H7 (cell line): ENCODE data around the gene MMP26. TPM values are rescaled to one million over a fixed set of nuclear protein-coding genes. Genes with fewer than 3 reads are reported as not detected.
"Not testable (repeated sequence)": the region's sequence is repeated elsewhere in the genome, so short reads cannot be mapped to it uniquely, and the experiment has no call there.

Experiments used
- DNase-seq: peaks from one replicate; pipeline ENCODE4 v3.0.0; 2012
- H3K27me3 ChIP-seq: 2 replicates; pipeline ENCODE4 v1.6.0; 2011; ENCODE audit warnings: mild to moderate bottlenecking, low read length; ENCODE audit not compliant: control insufficient read depth, insufficient read depth
- H3K36me3 ChIP-seq: replicated peaks from 2 replicates; pipeline ENCODE4 v1.5.1; 2011; ENCODE audit warnings: low read length; ENCODE audit not compliant: control insufficient read depth, insufficient read depth
- H3K4me3 ChIP-seq: 2 replicates; pipeline ENCODE4 v1.5.1; 2011; ENCODE audit warnings: low read depth, mild to moderate bottlenecking, control low read depth, low read length, moderate library complexity; ENCODE audit not compliant: insufficient read depth
- total RNA-seq: library from RNA; depleted of rRNA; stranded (reverse); fragments of >200 nt; shearing (Covaris generic); gene quantifications from 2 replicates; pipeline ENCODE4 v1.2.3, GENCODE V29; 2014; rRNA removed

Gene MMP26
- total RNA-seq, 1 experiment from 2014 or later = not detected

DNA sequence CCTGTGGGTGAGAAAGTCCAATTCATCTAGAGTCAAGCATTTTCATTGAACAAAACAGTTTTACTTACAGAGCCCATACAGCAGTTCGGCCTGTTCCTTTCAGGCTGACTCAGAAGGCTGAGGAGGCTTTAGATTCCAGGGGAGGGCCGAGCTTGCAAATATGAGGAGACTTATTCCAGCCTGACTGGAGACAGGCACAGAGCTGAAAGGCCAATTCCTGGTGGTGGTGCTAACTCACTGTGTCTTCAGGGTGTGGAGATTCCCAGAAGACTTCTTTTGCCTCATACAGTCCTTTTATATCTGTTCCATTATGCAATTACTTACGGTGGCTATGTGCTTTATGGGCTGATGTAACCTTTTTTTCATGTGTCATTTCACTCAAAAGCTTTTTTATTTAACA, 7.0 kb upstream of the MMP26 start, which contains the start of gene OR51E2:
Gene OR51E2 (minus strand): TSS at position 269 of the 400 bp plus-strand sequence. CDS start 15,142 bp downstream, outside the sequence.
- no peaks in the 10 kb centered on the region for H3K27me3 ChIP-seq
- no peak within 1 kb of the TSS for H3K4me3 ChIP-seq
- DNase-seq = peak; percentile 13
- no peaks in the 10 kb centered on the region for H3K36me3 ChIP-seq

DNA sequence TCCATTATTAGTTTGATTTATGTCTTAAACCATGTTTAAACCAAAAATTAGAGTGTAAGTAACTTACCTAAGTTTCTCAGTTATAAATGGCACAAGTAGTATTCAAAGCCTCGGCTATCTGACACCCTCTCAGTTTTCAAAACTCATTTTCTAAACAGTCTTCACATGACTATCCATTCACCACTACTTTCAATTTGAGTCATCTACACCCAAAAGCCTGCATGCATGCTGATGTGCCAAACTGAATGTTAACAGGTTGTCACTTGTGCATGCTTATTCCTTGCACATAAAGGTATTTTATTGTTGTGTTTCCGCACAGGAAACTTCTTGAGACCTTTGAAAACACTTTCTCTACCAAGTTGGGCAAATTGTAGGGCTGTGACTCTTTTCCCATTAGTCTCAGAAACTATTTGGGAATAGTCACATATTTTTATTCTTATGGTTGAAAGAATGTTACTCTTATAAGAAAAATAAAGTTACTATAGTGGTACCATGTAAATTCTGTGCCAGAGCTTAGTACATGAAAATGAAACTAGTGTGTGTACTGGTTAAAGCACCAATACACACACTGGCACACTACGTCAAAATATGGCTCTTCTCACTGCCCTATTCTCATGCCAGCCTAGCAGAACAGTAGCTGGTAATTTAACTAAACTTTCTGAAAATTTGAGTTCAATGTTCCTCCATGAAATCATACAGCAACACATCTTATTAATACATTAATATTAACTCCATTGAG, 4.7 kb upstream of the MMP26 start:
- H3K27me3 ChIP-seq = no peaks in the 10 kb centered on the region
- no peaks in the 10 kb centered on the region for H3K36me3 ChIP-seq
- no peak overlapping the region for H3K4me3 ChIP-seq
- DNase-seq = no peak

DNA sequence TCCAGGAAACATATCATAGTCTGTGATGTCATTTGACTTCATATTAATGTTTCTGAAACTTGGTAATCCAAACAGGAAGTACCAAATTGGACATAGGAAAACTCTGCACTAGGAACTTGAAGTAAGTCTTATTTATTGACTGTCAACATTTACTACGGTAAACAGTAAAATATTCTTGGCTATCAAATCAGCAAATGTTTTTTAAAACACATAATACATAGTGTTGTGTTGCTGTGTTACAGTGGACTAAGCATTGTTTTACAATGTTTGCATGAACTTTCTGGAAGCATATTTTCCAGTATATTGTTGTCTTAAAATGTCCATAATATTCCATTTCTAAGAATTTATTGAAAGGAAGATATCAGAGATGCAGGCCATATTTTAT, 4.2 kb upstream of the MMP26 start:
- Histone ChIP-seq H3K27me3 (no peaks in the 10 kb centered on the region), H3K36me3 (no peaks in the 10 kb centered on the region), H3K4me3 (no peak overlapping the region)
- no peak for DNase-seq

DNA sequence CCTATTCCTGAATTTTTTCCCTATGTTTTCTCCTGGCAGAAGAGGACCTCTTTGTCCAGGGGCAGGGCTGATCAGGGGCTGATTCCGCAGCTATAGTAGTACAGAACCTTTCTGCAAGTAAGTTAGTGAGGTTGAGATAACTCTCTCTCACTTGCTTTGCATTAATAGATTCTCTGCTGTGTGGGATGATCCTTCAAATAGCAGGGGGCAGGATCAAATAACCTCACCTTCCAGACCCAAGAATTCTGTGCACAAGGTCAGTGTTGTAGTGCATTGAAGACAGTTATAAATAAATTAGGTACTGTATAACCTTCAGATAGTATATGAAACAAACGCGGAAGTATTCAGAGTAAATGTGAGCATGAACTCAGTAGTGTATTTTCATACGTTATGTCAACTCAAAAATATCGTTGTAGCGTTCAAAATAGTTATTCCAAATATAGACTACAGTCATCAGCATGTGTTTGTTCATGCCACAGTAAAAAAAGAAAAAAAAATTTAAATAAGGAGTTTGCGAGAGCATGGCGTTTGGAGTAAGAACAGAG, 278 bp downstream of the MMP26 start:
- no peak overlapping the region for H3K4me3 ChIP-seq
- no peaks in the 10 kb centered on the region for H3K36me3 ChIP-seq
- H3K27me3 ChIP-seq = no peaks in the 10 kb centered on the region
- peak; percentile 5 for DNase-seq

DNA sequence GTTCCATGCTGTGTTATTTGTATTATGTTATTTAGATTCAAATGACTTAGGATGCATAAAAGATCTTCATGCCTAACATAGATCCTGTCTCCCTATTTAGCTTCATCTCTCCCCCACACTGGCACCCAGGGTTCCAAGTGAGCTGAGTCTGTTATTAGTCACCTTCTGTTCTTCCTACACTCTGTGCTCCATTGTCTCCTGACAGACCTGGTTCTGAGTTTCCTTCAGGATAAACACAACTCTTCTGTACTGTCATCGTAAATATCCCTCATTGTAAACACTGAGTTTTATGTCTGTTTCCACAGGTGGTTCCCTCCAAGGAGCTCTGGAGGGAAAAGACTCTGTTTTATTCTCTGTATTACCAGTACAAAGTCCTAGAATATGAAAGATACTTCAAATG, 8.7 kb downstream of the MMP26 start:
- H3K27me3 ChIP-seq = no peaks in the 10 kb centered on the region
- DNase-seq = no peak
- H3K4me3 ChIP-seq = no peak overlapping the region
- no peaks in the 10 kb centered on the region for H3K36me3 ChIP-seq

DNA sequence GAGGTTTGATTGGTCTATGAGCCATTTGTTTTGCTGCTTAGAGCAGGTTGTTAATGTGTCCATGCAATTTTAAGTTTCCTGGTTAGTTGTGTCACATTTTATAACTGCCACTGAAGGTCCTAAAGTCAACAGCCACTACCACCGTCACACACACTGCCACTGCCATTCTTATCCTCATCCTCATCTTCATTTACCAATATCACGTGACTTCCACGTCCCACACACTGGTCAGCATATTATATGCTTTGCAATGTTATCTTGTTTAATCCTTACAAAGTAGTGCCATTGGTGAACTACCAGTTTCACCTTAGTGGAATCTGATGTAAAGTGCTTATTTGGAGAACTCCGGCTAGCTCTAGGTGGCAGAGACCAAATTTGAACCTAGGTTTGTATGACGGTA, 9.7 kb downstream of the MMP26 start:
- Histone ChIP-seq H3K36me3 (no peaks in the 10 kb centered on the region), H3K27me3 (no peaks in the 10 kb centered on the region), H3K4me3 (no peak overlapping the region)
- no peak for DNase-seq

DNA sequence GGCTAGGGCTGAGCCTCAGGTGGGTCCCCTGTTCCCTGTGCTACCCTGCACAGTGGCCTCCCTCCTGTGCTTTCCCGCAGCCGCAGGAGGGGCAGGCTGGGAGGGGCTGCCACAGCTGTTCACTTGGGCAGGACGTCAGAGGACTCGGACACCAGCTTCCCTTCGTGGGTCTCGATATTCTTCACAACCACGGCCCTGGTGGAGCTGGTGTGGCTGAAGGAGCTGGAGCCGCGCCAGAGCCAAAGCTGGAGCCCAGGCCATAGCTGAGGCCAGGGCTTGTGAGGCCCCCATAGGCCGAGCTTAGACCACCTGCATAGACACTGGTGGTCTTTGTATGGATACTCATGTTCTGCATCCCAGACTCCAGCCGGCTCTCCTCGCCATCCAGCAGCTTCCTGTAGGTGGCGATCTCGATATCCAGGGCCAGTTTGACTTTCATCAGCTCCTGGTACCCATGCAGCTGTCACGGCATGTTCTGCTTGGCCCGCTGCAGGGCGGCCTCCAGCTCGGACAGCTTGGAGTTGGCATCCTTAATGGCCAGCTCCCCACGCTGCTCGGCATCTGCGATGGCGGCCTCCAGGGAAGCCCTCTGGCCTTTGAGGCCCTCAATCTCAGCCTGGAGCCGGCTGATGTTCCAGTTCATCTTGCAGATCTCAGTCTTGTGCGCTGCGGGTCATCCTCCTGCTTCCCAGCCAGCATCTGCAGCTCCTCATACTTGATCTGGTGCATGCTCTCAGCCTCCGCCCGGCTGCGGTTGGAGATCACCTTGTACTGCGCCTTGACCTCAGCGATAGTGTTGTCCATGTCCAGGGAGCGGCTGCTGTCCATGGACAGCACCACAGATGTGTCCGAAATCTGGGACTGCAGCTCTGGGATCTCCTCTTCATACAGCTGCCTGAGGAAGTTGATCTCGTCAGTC, 18.3 kb downstream of the MMP26 start:
- not testable (repeated sequence) for H3K27me3 ChIP-seq, H3K36me3 ChIP-seq, H3K4me3 ChIP-seq
- DNase-seq = peak; percentile 49

DNA sequence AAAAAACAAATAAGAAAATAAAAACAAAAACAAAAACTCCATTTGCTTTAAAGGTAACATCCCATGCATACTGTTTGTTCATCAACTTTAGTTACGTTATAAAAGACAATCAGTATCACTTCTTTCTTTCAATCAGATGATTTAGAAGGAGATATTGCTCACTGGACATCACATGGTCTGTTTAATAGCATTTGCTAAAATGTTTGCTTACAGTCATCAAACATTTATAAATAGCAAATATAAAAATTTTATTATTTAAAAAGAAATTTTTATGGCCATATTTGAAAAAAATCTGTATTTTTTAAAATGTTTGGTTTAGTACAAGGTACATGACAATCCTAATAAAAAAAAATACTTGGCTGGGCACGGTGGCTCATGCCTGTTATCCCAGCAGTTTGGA, 22.6 kb downstream of the MMP26 start:
- Histone ChIP-seq H3K27me3 (no peaks in the 10 kb centered on the region), H3K4me3 (no peak overlapping the region), H3K36me3 (no peaks in the 10 kb centered on the region)
- DNase-seq = no peak

DNA sequence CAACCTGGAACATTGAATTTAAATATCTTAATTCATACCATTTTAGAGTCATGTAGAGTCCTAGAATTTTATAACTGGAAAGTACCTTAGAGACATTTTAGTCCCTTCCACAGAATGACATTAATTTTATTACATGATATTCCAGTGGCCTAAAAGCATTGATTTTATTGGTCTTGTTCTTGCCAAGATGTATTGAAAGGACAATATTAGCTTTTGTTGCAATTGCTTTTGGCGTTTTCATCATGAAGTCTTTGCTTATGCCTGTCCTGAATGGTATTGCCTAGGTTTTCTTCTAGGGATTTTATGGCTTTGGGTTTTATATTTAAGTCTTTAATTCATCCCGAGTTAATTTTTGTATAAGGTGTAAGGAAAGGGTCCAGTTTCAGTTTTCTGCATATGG, 36.2 kb downstream of the MMP26 start:
- Histone ChIP-seq H3K27me3 (no peaks in the 10 kb centered on the region), H3K4me3 (no peak overlapping the region), H3K36me3 (no peaks in the 10 kb centered on the region)
- no peak for DNase-seq

DNA sequence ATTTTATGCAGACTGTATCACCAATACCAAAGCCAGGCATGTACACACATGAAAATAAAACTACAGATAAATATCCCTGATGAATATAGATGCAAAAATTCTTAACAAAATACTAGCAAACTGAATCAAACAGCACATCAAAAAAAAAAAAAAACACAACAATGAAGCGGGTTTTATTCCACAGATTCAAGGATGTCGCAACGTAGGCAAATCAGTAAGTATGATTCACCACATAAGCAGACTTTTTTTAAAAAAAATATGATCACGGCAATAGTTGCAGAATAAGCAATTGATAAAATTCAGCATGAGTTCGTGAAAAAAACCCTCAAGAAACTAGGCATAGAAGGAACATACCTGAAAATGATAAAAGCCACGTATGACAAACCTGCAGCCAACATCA, 43.9 kb downstream of the MMP26 start:
- DNase-seq = no peak
- H3K36me3 ChIP-seq = no peaks in the 10 kb centered on the region

DNA sequence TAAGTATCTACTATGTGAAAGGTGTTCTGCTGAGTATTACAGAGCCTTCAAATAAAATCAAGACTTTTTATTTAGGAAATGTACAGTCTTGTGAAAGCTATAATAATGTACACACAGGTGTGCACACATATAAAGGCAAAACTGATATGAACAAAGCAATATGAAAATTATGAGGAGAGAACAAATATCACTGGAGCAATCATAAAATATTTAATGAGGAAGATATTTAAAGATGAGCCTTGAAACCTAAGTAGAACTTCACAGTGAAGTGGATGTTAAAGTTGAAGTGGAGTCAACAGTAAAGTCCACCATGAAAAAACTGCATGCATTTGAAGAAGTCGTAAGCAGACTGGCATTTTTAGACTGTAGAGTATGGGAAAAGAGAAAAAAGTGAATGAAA, 46.6 kb downstream of the MMP26 start:
- Histone ChIP-seq H3K36me3 (no peaks in the 10 kb centered on the region), H3K4me3 (no peak overlapping the region), H3K27me3 (no peaks in the 10 kb centered on the region)
- DNase-seq = no peak

More for the DNA sequence above, 43.9 kb downstream of the MMP26 start:
- Histone ChIP-seq H3K27me3 (no peaks in the 10 kb centered on the region), H3K4me3 (no peak overlapping the region)

Other genes with a start within 250 kb of the MMP26 start
- gene OR52K1, start 222.1 kb upstream of the MMP26 start, total RNA-seq = 0.07 TPM in 1 of 2 replicates, not detected in the other
- not detected in 2 replicates for gene OR52M1, start 159.6 kb upstream of the MMP26 start, total RNA-seq
- gene OR52I2, start 123.0 kb upstream of the MMP26 start, total RNA-seq = not detected in 2 replicates
- 0.04 TPM in 1 of 2 replicates, not detected in the other for gene OR52I1, start 110.7 kb upstream of the MMP26 start, total RNA-seq
- 6.3 and 7.3 TPM in 2 replicates for gene TRIM68, start 96.6 kb upstream of the MMP26 start, total RNA-seq
- not detected in 2 replicates for gene OR51D1, start 67.3 kb upstream of the MMP26 start, total RNA-seq
- 0.15 TPM in 1 of 2 replicates, not detected in the other for gene OR51E1, start 60.8 kb upstream of the MMP26 start, total RNA-seq
- gene OR51E2, start 6.9 kb upstream of the MMP26 start, total RNA-seq = not detected in 2 replicates
- gene OR51F1, start 65.2 kb downstream of the MMP26 start, total RNA-seq = not detected in 2 replicates
- not detected in 2 replicates for gene OR52R1, start 99.6 kb downstream of the MMP26 start, total RNA-seq
- not detected in 2 replicates for gene OR51F2, start 116.5 kb downstream of the MMP26 start, total RNA-seq
- not detected in 2 replicates for gene OR51S1, start 144.4 kb downstream of the MMP26 start, total RNA-seq
- not detected in 2 replicates for gene OR51T1, start 177.1 kb downstream of the MMP26 start, total RNA-seq
- not detected in 2 replicates for gene OR51A7, start 199.0 kb downstream of the MMP26 start, total RNA-seq
- not detected in 2 replicates for gene OR51G2, start 214.6 kb downstream of the MMP26 start, total RNA-seq
- not detected in 2 replicates for gene OR51G1, start 219.6 kb downstream of the MMP26 start, total RNA-seq
- gene OR51A4, start 242.8 kb downstream of the MMP26 start, total RNA-seq = not detected in 2 replicates